Measurements from ENCODE around the gene APOBEC3F.

- TF ChIP-seq CTCF (IDR thresholded peaks at IDR 0.05) (no peak), POLR2A (IDR thresholded peaks at IDR 0.05) (no peak)
Observed at GRCh38 chr22:39012533-39013511, 27.8 kb upstream of the APOBEC3F start.

Measured in adrenal gland (tissue), 5 donors.